ENCODE results near the gene EML2.
"Not testable (repeated sequence)": the region's sequence is repeated elsewhere in the genome, so short reads cannot be mapped to it uniquely, and the experiment has no call there.

Gene EML2

GRCh38 chr19:45650722-45651121, 11.5 kb upstream of the EML2 start:
- in situ Hi-C loops (cut with HindIII; ENCODE audit: low sequenced_read_pairs) = no loop called here

GRCh38 chr19:45646345-45646698, 7.1 kb upstream of the EML2 start:
- in situ Hi-C loops (cut with HindIII; ENCODE audit: low sequenced_read_pairs) = no loop called here

GRCh38 chr19:45645631-45646344, 6.6 kb upstream of the EML2 start:
- in situ Hi-C loops (cut with HindIII; ENCODE audit: low sequenced_read_pairs) = no loop called here

GRCh38 chr19:45645068-45645630, 6.0 kb upstream of the EML2 start:
- in situ Hi-C loops (cut with HindIII; ENCODE audit: low sequenced_read_pairs) = no loop called here

GRCh38 chr19:45643927-45644771, 5.0 kb upstream of the EML2 start:
- in situ Hi-C loops (cut with HindIII; ENCODE audit: low sequenced_read_pairs) = no loop called here

GRCh38 chr19:45643024-45643926, 4.1 kb upstream of the EML2 start:
- in situ Hi-C loops (cut with HindIII; ENCODE audit: low sequenced_read_pairs) = no loop called here

- in situ Hi-C loops (cut with HindIII; ENCODE audit: low sequenced_read_pairs) = no loop called here
Observed at GRCh38 chr19:45641274-45642105, 2.3 kb upstream of the EML2 start.

- in situ Hi-C loops (cut with HindIII; ENCODE audit: low sequenced_read_pairs) = no loop called here
Observed at GRCh38 chr19:45640849-45641273, 1.7 kb upstream of the EML2 start.

GRCh38 chr19:45637890-45638667, 1.1 kb downstream of the EML2 start:
- in situ Hi-C loops (cut with HindIII; ENCODE audit: low sequenced_read_pairs) = no loop called here

GRCh38 chr19:45636902-45637301, 2.3 kb downstream of the EML2 start:
- in situ Hi-C loops (cut with HindIII; ENCODE audit: low sequenced_read_pairs) = no loop called here

GRCh38 chr19:45636275-45636674, 2.9 kb downstream of the EML2 start:
- in situ Hi-C loops (cut with HindIII; ENCODE audit: low sequenced_read_pairs) = no loop called here

GRCh38 chr19:45632468-45633196, 6.6 kb downstream of the EML2 start:
- in situ Hi-C loops (cut with HindIII; ENCODE audit: low sequenced_read_pairs) = no loop called here

- in situ Hi-C loops (cut with HindIII; ENCODE audit: low sequenced_read_pairs) = no loop called here
Observed at GRCh38 chr19:45630463-45630862, 8.7 kb downstream of the EML2 start.

GRCh38 chr19:45629704-45630103, 9.5 kb downstream of the EML2 start:
- in situ Hi-C loops (cut with HindIII; ENCODE audit: low sequenced_read_pairs) = no loop called here

GRCh38 chr19:45628219-45628618, 11.0 kb downstream of the EML2 start:
- in situ Hi-C loops (cut with HindIII; ENCODE audit: low sequenced_read_pairs) = not testable (repeated sequence)

GRCh38 chr19:45623984-45624383, 15.2 kb downstream of the EML2 start:
- in situ Hi-C loops (cut with HindIII; ENCODE audit: low sequenced_read_pairs) = no loop called here

GRCh38 chr19:45621976-45622503, 17.2 kb downstream of the EML2 start:
- in situ Hi-C loops (cut with HindIII; ENCODE audit: low sequenced_read_pairs) = no loop called here

- in situ Hi-C loops (cut with HindIII; ENCODE audit: low sequenced_read_pairs) = no loop called here
Observed at GRCh38 chr19:45621389-45621788, 17.8 kb downstream of the EML2 start.

GRCh38 chr19:45616704-45617017, 22.5 kb downstream of the EML2 start:
- in situ Hi-C loops (cut with HindIII; ENCODE audit: low sequenced_read_pairs) = no loop called here
